H7 (cell line): ENCODE measurements around the gene OR9A2. TPM values are rescaled to one million over a fixed set of nuclear protein-coding genes. Genes with fewer than 3 reads are reported as not detected.

Source experiments
- DNase-seq: peaks from one replicate; pipeline ENCODE4 v3.0.0; 2012
- H3K27me3 ChIP-seq: 2 replicates; pipeline ENCODE4 v1.6.0; 2011; ENCODE audit warnings: mild to moderate bottlenecking, low read length; ENCODE audit not compliant: control insufficient read depth, insufficient read depth
- H3K36me3 ChIP-seq: replicated peaks from 2 replicates; pipeline ENCODE4 v1.5.1; 2011; ENCODE audit warnings: low read length; ENCODE audit not compliant: control insufficient read depth, insufficient read depth
- H3K4me3 ChIP-seq: 2 replicates; pipeline ENCODE4 v1.5.1; 2011; ENCODE audit warnings: low read depth, mild to moderate bottlenecking, control low read depth, low read length, moderate library complexity; ENCODE audit not compliant: insufficient read depth
- total RNA-seq: library from RNA; depleted of rRNA; stranded (reverse); fragments of >200 nt; shearing (Covaris generic); gene quantifications from 2 replicates; pipeline ENCODE4 v1.2.3, GENCODE V29; 2014; rRNA removed

The OR9A2 gene
- total RNA-seq = not detected in 2 replicates

GRCh38 chr7:143027032-143027431, at the start of gene OR9A2:
Gene OR9A2 (minus strand): TSS chr7:143027132. CDS start chr7:143027132, 0 bp downstream.
- Histone ChIP-seq H3K27me3 (no peaks in the 10 kb centered on the region), H3K4me3 (no peak within 1 kb of the TSS), H3K36me3 (no peaks in the 10 kb centered on the region)
- DNase-seq = no peak

DNA sequence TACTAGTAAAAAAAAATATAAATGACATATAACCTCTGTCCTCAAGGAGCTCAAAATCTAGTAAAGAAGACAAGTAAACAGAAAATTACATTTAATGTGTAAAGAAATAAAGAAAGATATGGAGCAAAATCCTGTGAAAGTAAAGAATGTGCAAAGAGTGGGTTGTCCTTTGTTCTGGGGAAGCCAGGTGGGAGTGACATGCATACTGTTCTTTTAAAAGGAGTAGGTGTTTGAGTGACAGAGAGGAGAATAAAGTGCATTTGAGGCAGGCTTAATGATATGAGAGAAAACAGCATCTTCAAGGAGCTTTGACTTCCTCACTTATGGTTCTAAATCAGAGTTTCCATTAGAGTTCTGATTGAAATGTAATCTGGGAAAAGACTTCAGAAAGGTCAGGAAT, 47.2 kb upstream of the OR9A2 start:
- Histone ChIP-seq H3K36me3 (no peaks in the 10 kb centered on the region), H3K27me3 (no peaks in the 10 kb centered on the region), H3K4me3 (no peak overlapping the region)
- DNase-seq = no peak

- Histone ChIP-seq H3K27me3 (no peaks in the 10 kb centered on the region), H3K4me3 (no peak overlapping the region), H3K36me3 (no peaks in the 10 kb centered on the region)
- no peak for DNase-seq
Observed at GRCh38 chr7:143073556-143073955, 46.6 kb upstream of the OR9A2 start.

DNA sequence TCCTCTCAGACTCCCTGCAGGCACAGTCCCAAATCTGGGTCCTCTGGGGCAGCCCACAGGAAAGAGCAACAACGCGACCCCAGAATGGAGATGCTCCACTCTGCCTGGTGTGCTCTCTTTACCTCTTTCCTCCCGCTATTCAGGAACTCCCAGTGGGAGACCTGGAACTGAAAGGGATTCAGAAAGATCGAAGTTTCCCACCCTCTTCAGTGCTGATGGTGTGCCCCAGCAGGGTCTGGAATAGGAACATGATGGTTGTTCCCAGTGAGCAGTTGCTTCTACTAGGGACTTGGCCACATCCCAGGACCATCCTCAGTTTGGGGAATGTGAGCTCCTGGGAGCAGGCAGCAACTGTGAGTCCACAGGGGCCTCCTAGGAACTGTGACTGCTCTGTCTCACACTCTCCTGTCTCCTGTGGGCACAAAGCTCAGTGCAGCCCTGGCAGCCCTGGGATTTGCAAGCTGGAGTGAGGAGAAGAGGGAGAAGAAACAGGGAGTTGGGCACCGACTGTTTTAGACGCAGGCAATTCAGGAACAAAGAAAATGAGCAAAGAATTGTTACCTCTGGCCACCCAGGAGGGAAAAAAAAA, 43.1 kb upstream of the OR9A2 start:
- Histone ChIP-seq H3K27me3 (no peaks in the 10 kb centered on the region), H3K36me3 (no peaks in the 10 kb centered on the region), H3K4me3 (no peak overlapping the region)
- DNase-seq = peak; percentile 11

- Histone ChIP-seq H3K27me3 (no peaks in the 10 kb centered on the region), H3K4me3 (no peak overlapping the region), H3K36me3 (no peaks in the 10 kb centered on the region)
- no peak for DNase-seq
Observed at GRCh38 chr7:143068446-143068845, 41.5 kb upstream of the OR9A2 start.

DNA sequence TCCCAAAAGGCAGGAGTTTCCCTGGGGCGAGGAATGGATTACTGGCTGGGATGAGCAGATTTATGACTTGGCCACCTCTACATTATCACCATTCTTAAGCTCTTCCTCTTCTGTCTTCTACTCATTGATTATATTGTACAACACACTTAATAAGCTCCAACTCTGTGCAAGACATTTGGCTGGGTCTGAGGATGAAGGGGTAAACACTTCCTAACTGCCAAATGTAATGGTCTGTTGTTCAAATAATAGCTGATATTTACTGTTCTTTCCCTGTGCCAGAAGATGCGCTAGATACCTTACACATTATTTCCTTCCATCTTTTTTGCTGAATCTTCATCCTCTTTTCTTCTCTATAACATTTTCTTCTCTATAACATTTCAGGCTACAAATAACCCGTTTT, 36.8 kb upstream of the OR9A2 start:
- Histone ChIP-seq H3K36me3 (no peaks in the 10 kb centered on the region), H3K4me3 (no peak overlapping the region), H3K27me3 (no peaks in the 10 kb centered on the region)
- DNase-seq = no peak

DNA sequence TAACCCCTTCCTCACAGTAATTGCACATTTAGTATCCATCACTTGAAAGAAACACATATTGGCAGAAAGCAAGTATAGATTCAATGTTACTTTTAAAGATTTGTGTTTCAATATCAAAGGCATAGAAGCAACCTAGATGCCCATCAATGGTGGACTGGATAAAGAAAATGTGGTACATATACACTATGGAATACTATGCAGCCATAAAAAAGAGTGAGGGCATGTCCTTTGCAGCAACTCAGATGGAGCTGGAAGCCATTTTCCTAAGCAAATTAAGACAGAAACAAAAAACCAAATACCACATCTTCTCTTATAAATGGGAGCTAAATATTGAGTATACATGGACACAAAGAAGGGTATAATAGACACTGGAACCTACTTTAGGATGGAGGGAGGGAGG, 28.8 kb upstream of the OR9A2 start:
- Histone ChIP-seq H3K4me3 (no peak overlapping the region), H3K27me3 (no peaks in the 10 kb centered on the region), H3K36me3 (no peaks in the 10 kb centered on the region)
- DNase-seq = no peak

GRCh38 chr7:143054621-143055020, 27.7 kb upstream of the OR9A2 start:
- H3K27me3 ChIP-seq = no peaks in the 10 kb centered on the region
- DNase-seq = no peak
- no peak overlapping the region for H3K4me3 ChIP-seq
- no peaks in the 10 kb centered on the region for H3K36me3 ChIP-seq

DNA sequence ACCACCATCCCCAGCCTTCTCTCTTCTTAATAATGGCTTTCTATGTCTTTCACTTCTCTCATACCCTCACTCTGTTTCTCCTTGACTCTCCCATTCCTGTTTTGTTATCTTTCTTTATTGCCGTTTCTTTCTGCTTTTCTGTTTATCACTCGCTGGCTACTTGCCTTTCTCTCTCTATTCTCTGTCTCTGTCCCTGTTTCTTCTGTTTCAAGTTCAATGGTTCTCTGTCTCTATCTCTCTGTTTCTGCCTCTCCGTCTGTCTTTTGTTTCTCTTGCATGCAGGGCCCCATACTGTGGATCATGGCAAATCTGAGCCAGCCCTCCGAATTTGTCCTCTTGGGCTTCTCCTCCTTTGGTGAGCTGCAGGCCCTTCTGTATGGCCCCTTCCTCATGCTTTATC, 25.1 kb upstream of the OR9A2 start, which contains the start of gene OR6V1:
OR6V1 (plus strand) TSS at position 301 of the 400 bp plus-strand sequence; CDS start at position 301, 0 bp downstream.
- DNase-seq = no peak
- no peak within 1 kb of the TSS for H3K4me3 ChIP-seq

GRCh38 chr7:143050931-143051330, 24.0 kb upstream of the OR9A2 start:
- DNase-seq = no peak
- H3K36me3 ChIP-seq = no peaks in the 10 kb centered on the region
- no peak overlapping the region for H3K4me3 ChIP-seq
- no peaks in the 10 kb centered on the region for H3K27me3 ChIP-seq

More for the DNA sequence above, 25.1 kb upstream of the OR9A2 start, which contains the start of gene OR6V1:
- Histone ChIP-seq H3K27me3 (no peaks in the 10 kb centered on the region), H3K36me3 (no peaks in the 10 kb centered on the region)

DNA sequence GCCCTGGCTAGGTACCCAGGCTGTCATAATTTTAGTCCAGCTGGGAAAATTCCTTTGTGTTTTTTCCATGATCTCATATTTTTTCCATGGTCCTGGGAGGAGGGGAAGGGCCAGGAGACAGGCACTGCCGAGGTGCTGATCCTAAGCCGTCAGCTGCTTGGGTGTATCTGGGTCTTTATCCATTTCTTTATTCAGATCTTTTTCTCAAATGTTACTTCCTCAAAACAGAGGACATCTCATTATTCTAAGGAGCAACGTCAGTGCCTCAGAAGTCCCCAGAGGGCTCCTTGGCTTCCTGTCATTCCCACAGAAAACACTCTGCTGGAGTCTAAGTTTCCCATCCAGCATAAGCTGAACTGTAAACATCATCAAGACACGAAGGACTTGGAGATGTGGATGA, 22.4 kb upstream of the OR9A2 start:
- no peak overlapping the region for H3K4me3 ChIP-seq
- no peaks in the 10 kb centered on the region for H3K27me3 ChIP-seq
- H3K36me3 ChIP-seq = no peaks in the 10 kb centered on the region
- no peak for DNase-seq

DNA sequence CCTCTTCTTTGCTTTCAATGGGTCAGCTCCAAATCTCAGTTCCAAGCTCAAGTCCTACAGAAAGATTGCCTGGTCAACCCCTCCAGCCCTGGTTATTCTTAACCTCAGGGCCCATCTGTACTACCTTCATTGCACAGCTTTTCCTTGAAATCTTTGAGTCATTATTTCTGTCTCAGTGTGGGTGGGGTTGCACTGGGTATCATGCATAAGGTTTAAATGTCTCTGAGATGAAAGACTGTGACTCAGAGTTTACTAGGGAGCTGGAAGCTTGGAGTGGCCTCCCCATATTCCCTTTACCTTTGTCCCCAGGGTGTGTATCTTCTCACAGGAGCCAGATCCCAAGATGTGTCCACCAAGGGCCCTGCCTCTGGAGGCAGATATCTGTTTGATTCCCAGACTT, 21.9 kb upstream of the OR9A2 start:
- H3K4me3 ChIP-seq = no peak overlapping the region
- H3K27me3 ChIP-seq = no peaks in the 10 kb centered on the region
- no peak for DNase-seq
- no peaks in the 10 kb centered on the region for H3K36me3 ChIP-seq

DNA sequence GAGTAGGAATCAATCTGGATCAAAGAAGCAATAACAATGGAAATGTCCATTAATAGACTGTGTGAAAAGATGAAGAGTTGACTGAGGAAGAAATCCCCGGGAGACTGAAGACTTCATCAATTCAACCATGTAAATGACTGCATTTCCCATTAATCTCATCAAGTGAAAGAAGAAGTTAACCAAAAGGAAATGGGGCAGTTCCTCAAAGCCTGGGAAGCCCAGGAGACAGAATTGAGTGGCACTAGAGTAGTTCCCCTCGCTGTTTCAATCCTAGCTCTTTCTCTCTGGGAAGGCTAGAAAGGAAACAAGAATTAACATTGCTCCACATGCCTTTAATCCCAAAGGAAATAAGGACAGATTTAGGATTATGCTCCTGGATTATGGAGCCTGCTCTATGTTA, 20.4 kb upstream of the OR9A2 start:
- Histone ChIP-seq H3K27me3 (no peaks in the 10 kb centered on the region), H3K36me3 (no peaks in the 10 kb centered on the region), H3K4me3 (no peak overlapping the region)
- DNase-seq = no peak

- Histone ChIP-seq H3K4me3 (no peak overlapping the region), H3K27me3 (no peaks in the 10 kb centered on the region), H3K36me3 (no peaks in the 10 kb centered on the region)
- no peak for DNase-seq
Observed at GRCh38 chr7:143046426-143046851, 19.5 kb upstream of the OR9A2 start.

DNA sequence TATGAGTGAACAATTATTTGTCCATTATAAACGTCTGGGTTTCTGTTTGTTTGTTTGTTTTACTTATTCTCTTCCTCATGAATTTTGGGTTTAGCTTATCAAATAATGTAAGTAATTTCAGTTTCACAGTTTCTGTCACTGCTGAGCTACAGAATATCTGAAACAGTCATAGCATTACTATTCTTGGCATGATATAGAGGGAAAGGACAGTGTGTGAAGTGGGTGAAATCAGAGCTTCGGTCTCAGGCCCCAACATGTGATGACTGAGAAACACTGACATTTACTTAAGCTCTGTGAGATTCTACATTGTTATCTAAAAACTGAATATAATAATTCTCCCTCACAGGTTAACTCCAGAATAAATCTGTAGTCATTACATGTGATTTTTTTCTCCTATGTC, 16.5 kb upstream of the OR9A2 start:
- no peaks in the 10 kb centered on the region for H3K27me3 ChIP-seq
- no peak overlapping the region for H3K4me3 ChIP-seq
- no peak for DNase-seq
- H3K36me3 ChIP-seq = no peaks in the 10 kb centered on the region

GRCh38 chr7:143042790-143043271, 15.9 kb upstream of the OR9A2 start:
- no peaks in the 10 kb centered on the region for H3K27me3 ChIP-seq
- DNase-seq = no peak
- H3K4me3 ChIP-seq = no peak overlapping the region
- H3K36me3 ChIP-seq = no peaks in the 10 kb centered on the region
